Measurements from ENCODE around the gene TPBGL. TPM values are rescaled to one million over a fixed set of nuclear protein-coding genes. Genes with fewer than 3 reads are reported as not detected.

TPBGL gene
- total RNA-seq, 4 donors from 2014 or later = 0.29 to 2.8 (median 1.0) TPM; not detected in 1

DNA sequence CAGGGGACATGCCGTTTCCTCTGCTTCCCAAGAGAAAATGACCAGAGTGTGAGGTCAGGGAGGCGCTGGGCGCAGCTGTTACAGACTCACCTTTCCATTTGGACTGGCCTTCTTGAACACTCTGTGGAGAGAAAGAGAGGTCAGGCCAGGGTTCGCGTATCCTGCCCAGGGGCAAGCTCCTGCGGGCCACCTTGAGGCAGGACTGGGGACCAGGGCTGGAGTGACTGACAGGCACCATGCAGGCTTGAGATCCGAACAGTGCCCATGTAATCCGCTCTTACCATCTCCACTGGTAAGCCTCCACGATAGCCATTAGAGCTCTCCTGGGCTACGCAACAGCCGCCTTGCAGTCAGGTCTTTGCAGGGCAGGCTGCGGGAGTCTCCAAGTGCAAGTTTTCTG, 49.3 kb downstream of the TPBGL start:
- DNase-seq = no peak
- intact Hi-C loops (cut with DNase I; ENCODE audit: low total_unique reads) = loop anchor here (10.0 kb wide), 1 partner anchor 245 kb away; no protein-coding TSS in a partner anchor
- Histone ChIP-seq H3K9me3 (no peaks in the 10 kb centered on the region), H3K36me3 (no peaks in the 10 kb centered on the region), H3K4me3 (no peak overlapping the region), H3K4me1 (no peaks in the 10 kb centered on the region), H3K27ac (no peak overlapping the region), H3K27me3 (no peaks in the 10 kb centered on the region)
- no peak for TF ChIP-seq POLR2A (IDR thresholded peaks at IDR 0.05)
- TF ChIP-seq, protein P1, sequence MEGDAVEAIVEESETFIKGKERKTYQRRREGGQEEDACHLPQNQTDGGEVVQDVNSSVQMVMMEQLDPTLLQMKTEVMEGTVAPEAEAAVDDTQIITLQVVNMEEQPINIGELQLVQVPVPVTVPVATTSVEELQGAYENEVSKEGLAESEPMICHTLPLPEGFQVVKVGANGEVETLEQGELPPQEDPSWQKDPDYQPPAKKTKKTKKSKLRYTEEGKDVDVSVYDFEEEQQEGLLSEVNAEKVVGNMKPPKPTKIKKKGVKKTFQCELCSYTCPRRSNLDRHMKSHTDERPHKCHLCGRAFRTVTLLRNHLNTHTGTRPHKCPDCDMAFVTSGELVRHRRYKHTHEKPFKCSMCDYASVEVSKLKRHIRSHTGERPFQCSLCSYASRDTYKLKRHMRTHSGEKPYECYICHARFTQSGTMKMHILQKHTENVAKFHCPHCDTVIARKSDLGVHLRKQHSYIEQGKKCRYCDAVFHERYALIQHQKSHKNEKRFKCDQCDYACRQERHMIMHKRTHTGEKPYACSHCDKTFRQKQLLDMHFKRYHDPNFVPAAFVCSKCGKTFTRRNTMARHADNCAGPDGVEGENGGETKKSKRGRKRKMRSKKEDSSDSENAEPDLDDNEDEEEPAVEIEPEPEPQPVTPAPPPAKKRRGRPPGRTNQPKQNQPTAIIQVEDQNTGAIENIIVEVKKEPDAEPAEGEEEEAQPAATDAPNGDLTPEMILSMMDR (IDR thresholded peaks at IDR 0.05) = no peak

DNA sequence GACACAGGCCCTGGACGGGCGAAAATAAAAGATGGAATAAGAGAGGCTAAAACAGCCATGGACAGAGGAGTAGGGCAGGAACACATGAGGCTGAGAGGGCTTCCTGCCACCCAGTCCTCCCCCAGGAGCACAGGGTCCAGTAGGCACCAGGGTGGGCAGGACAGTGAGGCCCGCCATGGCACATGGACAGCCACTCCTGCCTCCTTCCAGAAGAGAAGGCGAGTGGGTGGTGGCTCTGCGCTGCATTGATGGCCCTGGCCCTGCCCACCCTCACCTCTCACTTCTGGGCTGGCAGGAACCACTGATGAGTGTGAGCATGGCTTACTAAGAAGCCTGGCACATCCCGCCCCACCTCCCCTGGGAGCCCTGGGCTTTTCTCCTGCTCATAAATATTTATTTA, 51.2 kb downstream of the TPBGL start:
- H3K4me3 ChIP-seq = no peak overlapping the region
- no peak overlapping the region for H3K27ac ChIP-seq
- no peak for DNase-seq
- no peaks in the 10 kb centered on the region for H3K9me3 ChIP-seq
- TF ChIP-seq, protein P1 (IDR thresholded peaks at IDR 0.05) = no peak
- TF ChIP-seq POLR2A (IDR thresholded peaks at IDR 0.05) = no peak
- intact Hi-C loops (cut with DNase I; ENCODE audit: low total_unique reads) = no loop called here
- H3K4me1 ChIP-seq = no peaks in the 10 kb centered on the region
- no peaks in the 10 kb centered on the region for H3K27me3 ChIP-seq
- no peaks in the 10 kb centered on the region for H3K36me3 ChIP-seq

DNA sequence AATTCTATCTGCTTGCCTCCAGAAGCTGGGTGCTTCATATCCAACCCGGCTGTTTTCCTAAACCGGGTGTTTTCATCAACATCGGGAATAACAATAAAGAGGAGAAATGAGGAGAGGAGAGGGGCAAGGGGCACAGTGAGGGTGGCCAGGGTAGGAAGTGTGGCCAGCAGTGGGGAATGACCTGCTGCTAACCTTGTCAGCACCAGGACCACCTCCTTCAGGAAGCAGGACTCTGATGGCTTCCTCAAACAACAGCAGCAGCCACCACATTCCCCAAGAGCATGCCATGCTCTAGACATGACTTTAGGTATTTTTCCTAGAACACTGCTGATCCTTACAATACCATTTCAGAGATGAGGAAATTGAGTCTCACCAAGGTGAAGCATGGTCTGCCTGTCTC, 52.4 kb downstream of the TPBGL start:
- Histone ChIP-seq H3K36me3 (no peaks in the 10 kb centered on the region), H3K27ac (no peak overlapping the region), H3K9me3 (no peaks in the 10 kb centered on the region), H3K27me3 (no peaks in the 10 kb centered on the region), H3K4me1 (no peaks in the 10 kb centered on the region), H3K4me3 (no peak overlapping the region)
- intact Hi-C loops (cut with DNase I; ENCODE audit: low total_unique reads) = no loop called here
- no peak for DNase-seq
- TF ChIP-seq, protein P1 (IDR thresholded peaks at IDR 0.05) = no peak
- no peak for TF ChIP-seq POLR2A (IDR thresholded peaks at IDR 0.05)

Other genes starting within 250 kb of the TPBGL start
- not detected for gene OR2AT4, start 143.9 kb upstream of the TPBGL start, total RNA-seq
- gene SLCO2B1, start 89.7 kb upstream of the TPBGL start, total RNA-seq = 10 to 100 TPM; 11.8 to 58.1 (median 31.8) TPM
- gene ARRB1, start 110.9 kb downstream of the TPBGL start, total RNA-seq = 10 to 100 TPM; 23.1 to 61.8 (median 44.8) TPM
- 1,000 to 10,000 TPM; 1,322 to 4,168 (median 2,484) TPM for gene RPS3, start 158.7 kb downstream of the TPBGL start, total RNA-seq
- 1 to 10 TPM in 1 of 4 donors, not detected in 3; 2.5 TPM for gene KLHL35, start 192.4 kb downstream of the TPBGL start, total RNA-seq